ENCODE results near the gene CCND2.
"Not testable (repeated sequence)": the region's sequence is repeated elsewhere in the genome, so short reads cannot be mapped to it uniquely, and the experiment has no call there.

The CCND2 gene

DNA sequence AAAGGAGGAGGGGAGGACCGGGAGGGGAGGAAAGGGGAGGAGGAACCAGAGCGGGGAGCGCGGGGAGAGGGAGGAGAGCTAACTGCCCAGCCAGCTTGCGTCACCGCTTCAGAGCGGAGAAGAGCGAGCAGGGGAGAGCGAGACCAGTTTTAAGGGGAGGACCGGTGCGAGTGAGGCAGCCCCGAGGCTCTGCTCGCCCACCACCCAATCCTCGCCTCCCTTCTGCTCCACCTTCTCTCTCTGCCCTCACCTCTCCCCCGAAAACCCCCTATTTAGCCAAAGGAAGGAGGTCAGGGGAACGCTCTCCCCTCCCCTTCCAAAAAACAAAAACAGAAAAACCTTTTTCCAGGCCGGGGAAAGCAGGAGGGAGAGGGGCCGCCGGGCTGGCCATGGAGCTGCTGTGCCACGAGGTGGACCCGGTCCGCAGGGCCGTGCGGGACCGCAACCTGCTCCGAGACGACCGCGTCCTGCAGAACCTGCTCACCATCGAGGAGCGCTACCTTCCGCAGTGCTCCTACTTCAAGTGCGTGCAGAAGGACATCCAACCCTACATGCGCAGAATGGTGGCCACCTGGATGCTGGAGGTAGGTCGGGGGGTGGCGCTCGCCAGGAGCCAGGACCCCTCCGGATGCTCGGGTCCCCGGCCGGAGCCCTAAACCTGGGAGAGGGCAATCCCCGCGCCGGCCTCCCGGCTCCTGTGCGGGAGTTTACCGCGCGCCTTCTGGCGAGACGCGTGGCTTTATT lies at the start of gene CCND2:
Gene CCND2, plus strand, starts transcription at position 111 of the 744 bp plus-strand sequence. Its CDS starts 279 bp downstream, at position 390.
- peak; percentile 50 to 57 for DNase-seq (ENCODE audit: low read depth in 2 of 2)

DNA sequence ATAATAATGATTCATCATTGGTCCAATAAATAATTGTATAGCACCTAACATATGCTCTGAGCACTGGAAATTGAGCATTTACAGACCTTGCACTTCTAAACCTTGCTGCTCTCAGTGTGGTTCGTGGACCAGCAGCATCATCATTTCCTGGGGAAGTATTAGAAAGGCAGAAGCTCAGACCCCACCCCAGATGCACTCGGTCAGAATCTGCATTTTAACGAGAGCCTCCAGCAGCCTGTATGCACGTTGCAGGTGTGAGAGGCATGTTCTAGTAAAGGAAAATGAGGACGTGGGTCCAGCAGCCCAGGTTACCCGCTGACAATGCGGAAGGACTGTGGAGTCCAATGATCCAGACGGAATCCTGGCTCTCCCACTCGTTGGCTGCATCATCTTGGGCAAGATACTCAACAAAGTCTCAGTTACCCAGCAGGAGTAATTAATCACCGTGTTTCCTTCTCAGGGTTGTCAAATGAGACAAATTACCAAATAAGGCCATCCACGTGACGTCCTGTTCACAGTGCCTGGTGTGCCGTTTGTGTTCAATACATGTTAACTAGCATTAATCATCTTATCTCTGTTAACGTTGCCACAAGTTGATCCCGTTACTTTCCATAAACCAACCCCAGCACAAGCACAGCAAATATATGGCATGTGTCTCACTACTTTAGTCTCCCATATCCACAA lies 49.2 kb upstream of the CCND2 start:
- DNase-seq (ENCODE audit: low read depth in 2 of 2) = no peak

DNA sequence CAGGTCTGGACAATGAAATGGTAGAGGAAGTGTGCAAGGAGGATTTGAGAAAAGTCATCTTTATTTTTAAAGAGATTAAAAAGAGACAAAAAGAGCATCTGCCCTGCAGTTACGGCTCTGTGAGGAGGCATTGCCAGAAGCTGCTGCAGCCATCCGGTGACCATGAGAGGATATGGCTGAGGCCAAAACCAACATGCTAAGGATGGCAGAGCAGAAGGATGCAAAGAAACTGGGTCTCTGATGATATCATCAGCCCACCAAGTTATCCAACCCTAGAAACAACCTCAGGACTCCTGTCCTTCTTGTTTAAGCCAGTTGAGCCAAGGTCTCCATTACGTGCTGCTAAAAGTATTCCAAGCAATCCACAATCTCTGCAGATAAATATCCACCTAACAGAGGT lies 48.0 kb upstream of the CCND2 start:
- no peak for DNase-seq (ENCODE audit: low read depth in 2 of 2)

DNA sequence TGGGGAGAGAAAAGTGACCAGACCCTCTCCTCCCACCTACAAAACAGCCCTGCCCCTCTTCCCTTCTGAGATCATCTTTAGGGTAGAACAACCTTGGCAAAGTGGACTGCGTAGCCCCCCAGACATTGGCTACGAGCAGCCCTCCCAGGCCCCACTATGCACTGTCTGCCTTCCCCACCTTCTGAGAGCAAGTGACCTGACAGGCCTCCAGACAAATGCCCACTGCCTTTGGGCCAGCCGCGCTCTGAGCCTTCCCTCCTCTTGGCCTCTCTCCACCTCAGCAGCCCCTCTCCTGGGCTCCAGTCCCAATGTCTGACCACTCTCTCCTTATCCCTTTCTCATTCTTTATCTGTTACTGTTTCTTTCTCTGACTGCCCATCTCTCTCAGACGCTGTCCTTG lies 46.5 kb upstream of the CCND2 start:
- no peak for DNase-seq (ENCODE audit: low read depth in 2 of 2)

DNA sequence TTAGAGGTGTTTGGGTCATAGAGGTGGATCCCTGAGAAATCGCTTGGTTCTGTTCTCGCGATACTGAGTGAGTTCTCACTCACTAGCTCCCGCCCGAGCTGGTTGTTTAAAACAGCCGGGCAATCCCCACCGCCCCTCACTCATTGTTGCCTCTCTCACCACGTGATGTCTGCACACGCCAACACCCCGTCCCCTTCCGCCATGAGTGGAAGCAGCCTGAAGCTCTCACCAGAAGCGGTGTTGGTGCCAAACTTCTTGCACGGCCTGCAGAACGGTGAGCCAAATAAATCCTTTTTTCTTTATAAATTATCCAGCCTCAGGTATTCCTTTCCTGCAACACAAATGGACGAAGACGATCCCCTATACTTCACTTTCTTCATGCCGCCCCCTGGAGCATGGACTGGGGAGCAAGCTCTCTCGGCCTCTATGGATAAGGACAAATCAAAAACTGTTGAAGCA lies 45.4 kb upstream of the CCND2 start:
- DNase-seq (ENCODE audit: low read depth in 2 of 2) = no peak

DNA sequence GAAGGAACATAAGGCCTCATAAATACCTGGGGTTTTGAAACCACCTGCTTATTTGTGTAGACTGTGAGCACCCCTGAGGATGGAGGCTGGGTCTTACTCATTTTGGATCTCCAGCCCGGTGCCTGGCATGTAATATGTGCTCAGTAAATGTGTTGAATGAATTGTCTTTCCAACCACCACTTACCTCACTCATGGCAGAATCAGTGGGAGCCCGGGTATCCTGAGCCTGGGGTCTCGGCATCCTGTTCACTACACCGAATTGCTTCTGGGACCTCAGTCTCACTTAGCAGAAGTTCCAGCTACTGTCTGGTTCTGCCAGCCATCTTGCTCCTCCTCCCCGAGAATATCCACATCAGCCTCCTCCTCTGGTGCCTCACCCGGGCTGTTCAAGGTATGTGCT lies 43.0 kb upstream of the CCND2 start:
- no peak for DNase-seq (ENCODE audit: low read depth in 2 of 2)

DNA sequence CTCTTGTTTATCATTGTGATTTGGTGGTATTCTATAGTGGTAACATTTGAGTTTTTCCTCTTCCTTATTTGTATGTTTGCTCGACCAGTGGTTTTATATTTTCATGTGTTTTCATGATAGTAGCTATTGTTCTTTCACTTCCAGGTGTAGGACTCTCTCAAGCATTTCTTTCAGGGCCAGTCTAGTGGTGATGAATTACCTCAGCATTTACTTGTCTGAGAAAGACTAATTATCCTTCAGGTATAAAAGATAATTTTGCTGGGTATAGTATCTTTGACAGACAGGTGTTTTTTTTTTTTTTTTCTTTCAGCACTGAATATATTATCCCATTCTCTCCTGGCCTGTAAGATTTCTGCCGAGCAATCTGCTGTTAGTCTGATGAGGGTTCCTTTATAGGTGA lies 35.0 kb upstream of the CCND2 start:
- DNase-seq (ENCODE audit: low read depth in 2 of 2) = no peak

DNA sequence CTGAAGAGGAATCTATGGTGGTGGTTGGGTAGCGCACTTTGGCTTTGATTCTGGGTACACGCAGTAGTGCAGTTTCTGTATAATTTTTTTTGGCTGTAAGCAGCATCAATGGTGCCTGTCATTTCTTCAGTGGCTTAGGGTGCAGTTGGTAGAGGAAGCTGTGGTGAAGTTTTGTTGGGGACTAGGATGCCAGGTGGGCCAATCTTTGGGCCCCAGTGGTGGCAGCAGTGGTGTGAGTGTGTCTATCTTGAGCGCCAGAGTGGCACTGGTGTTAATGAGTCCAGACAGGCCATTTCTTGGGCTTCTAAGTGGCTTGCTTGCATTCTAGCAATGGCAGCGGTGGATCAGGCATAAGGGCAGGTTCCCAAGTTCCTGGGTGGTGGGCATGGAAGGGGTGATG lies 33.8 kb upstream of the CCND2 start:
- no peak for DNase-seq (ENCODE audit: low read depth in 2 of 2)

DNA sequence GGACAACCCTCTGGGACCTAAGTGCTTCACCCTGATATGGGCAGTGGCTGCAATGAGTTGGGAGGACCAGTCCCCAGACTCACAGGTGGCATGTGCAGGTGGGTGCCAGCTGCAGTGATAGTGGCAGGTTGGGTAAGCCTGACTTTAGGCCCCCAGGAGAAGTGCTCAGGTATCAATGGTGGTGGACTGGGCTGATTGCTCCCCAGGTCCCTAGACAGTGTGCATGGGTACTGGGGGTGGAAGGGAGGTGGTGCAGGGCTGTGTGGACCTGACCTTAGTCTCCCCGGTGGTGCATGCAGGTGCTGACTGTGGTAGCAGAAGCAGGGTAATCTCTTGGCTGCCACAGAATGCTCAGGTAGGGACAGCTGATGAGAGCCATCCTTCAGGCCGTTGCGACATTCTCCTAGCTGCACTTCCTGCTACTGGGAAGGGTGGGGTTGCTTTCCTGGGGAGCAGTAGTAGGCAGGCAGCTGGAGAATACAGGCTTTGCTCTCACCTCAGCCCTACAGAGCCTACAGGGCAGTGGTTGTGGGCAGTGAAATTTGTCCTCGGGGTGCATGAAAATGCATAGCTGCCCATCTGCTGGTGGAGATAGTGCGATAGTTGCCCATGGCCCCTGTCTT lies 33.3 kb upstream of the CCND2 start:
- no peak for DNase-seq (ENCODE audit: low read depth in 2 of 2)

DNA sequence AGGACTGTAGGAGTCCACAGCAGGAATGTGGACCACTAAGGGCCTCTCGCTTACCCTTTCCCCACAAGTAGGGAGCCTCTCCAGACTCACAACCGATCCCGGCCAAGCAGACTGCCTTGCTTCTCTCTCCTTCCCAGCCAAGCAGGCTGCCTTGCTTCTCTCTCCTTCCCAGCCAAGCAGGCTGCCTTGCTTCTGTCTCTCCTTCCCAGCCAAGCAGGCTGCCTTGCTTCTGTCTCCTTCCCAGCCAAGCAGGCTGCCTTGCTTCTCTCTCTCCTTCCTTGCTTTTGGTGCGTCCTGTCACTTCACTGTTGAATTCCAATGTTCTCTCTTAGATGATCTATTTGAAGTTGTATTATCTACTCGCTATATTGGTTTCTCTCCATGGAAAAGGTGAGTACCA lies 32.6 kb upstream of the CCND2 start:
- no peak for DNase-seq (ENCODE audit: low read depth in 2 of 2)

DNA sequence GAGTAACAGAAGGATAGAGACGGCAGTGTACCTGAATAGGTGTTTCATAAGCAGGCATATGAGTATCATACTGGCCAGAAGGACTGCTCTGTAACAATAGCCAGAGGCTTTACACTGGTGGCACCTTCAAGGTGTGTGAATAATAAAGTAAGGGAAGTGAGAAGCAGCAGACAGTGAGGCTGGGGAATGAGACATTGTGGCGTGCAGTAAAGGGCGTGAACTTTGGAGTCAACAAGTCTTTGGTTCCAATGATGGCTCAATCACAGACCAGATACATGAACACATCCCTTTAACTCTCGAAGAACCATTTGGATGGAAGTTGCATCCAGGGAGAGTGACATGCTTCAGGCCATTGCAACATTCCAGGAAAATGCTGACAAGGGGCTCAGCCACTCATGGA lies 32.0 kb upstream of the CCND2 start:
- no peak for DNase-seq (ENCODE audit: low read depth in 2 of 2)

DNA sequence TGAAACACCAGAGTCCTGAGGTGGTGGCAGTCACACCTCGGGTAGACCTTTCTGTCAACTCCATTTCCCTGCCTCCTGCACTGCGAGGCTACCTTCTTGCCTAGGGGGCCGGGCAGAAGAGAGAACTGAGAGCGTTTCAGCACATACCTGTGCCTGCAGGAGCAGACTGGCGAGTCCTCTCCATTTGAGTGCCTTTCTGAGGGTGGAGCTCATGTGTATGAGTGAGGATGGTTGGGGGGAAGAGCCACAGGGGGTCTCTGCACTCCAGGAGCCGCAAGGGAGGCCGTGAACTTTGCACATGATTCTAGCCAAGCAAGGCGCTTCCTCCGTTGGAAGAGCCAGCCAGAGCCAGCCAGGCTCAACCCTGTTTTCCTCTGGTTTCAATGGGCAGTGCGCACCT lies 31.0 kb upstream of the CCND2 start:
- DNase-seq (ENCODE audit: low read depth in 2 of 2) = no peak

DNA sequence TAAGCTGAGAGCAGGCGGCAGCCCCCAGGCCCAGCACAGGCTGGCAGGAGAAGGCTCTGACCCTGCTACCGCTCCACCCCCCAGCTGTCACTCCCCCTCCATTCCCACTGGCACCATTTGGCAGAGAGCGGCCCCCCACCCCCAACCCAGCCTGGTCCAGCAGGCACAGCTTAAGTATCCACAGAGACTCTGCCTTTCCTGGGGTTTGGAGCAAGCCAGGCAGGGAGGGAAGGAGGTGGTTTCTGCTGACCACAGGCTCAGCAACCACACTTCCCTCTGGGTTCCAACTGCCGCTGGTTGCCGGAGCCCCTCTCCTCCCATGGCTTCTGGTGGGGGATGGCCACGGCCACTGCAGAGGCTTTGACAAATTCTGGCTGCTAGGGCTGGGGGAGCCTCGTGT lies 30.5 kb upstream of the CCND2 start:
- DNase-seq (ENCODE audit: low read depth in 2 of 2) = no peak

DNA sequence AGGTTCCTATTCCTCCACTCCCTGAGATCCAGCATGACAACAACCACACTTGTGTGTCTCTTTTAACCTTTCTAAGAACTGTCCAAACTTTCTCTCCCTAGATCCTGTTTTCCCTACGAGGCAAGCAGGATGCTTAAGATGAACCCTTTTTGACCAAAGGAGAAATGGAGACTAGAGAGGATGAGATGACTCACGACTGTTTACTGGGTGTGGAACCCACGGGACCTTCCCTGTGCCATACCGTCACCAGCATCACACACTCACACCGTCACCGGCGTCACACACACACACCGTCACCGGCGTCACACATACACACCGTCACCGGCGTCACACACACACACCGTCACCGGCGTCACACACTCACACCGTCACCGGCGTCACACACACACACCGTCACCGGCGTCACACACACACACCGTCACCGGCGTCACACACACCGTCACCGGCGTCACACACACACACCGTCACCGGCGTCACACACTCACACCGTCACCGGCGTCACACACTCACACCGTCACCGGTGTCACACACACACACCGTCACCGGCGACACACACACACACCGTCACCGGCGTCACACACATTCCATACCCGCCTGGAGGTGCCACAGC lies 30.0 kb upstream of the CCND2 start:
- not testable (repeated sequence) for DNase-seq (ENCODE audit: low read depth in 2 of 2)

DNA sequence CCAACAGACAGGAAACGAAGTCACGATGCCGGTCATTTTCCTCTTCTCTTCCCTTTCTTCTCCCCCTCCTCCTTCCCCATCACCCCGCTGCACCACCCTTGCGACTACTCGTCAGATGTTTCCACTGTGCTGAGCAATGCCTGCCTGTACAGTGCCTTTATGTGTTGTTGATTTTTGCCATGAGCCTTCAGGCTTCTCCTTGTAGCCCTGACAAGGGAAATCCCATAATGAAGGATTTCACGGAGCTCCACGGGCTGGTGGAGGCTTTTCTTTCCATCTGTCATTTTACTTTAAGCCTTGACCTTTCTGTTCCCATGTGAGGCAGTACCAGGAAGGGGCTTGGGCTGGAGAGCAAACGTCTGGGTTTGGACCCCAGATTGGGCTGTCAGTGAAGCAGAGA lies 28.7 kb upstream of the CCND2 start:
- no peak for DNase-seq (ENCODE audit: low read depth in 2 of 2)

DNA sequence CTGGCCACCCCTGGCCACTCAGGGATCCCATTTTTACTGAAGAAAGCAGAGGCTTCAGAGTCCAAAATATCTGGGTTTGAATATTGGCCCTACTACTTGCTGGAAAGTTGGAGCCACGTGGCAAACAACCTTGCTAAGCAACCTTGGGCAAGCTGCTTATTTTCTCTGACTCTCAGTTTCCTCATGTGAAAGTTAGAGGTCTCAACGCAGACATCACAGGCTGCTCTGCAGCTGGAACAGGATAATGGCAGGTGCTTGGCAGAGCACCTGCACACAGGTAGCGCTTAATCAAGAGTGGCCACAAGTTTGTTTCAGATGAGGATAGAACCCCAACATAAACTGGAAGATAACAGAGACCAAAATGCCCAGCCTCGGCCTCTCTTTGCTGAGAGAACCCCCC lies 28.1 kb upstream of the CCND2 start:
- no peak for DNase-seq (ENCODE audit: low read depth in 2 of 2)

DNA sequence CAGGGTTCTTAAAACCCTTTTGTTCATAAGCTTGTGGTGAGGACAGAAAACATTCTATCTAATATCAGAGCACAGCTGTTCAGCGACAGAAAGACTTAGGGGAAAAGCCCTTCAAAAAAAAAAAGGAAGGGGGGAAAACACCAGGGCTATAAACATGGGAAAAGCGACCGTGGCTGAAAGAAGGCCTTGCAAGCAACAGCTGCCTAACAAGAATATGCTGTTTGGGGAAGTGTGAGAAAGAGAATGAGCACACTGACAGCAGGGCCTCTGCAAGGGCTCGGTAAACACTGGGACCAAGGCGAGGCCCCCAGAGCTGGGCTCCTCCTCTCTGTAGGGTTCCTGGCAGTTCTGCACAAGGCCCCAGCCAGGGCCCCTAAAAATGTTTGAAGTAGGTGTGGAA lies 27.4 kb upstream of the CCND2 start:
- DNase-seq (ENCODE audit: low read depth in 2 of 2) = no peak

DNA sequence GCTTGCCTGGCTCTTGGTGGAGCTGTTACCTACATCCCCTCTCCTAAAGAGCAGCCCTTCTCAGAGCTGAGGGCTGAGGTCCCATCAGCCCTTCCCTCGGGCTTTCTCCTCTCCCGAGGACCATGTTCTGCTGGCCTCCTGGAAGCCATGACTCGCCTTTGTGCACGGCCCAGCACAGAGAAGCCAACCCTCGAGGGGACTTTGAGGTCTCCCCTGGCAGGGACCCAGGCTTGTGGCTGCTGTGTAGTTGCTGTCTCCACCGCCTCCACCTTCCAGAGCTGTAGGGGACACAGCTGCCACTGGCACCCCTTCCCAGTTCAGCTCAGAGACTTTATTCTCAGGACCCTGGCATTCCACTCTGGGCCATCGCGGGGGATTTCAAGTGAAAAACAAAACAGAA lies 22.9 kb upstream of the CCND2 start:
- DNase-seq (ENCODE audit: low read depth in 2 of 2) = no peak

DNA sequence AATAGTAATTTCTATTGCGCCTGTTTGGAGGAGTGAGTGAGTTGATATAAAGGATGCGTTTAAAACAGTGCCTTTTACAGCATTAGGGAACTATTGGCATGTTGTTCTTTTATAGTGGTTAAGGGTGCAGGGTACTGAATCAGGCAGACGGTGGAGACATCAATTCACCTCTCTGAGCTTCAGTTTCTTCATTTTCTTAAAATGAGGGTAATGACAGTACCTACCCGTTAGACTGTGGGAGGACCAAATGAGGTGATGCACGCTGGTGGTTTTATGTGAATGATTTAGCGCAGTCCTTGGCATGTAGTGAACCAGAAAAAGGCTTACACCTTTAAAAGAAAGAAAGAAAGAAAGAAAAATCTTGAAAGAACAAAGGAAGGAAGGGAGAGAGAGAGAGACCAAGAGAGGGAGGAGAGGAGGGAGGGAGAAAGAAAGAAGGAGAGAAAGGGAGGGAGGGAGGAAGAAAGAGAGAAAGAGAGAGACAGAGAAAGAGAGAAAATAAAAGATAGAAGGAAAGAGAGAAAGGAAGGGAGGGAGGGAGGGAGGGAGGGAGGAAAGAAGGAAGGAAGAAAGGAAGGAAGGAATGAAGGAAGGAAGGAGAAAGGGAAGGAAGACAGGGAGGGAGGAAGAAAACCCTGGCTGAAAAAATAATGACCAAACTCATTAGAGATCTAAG lies 22.2 kb upstream of the CCND2 start:
- DNase-seq (ENCODE audit: low read depth in 2 of 2) = no peak

DNA sequence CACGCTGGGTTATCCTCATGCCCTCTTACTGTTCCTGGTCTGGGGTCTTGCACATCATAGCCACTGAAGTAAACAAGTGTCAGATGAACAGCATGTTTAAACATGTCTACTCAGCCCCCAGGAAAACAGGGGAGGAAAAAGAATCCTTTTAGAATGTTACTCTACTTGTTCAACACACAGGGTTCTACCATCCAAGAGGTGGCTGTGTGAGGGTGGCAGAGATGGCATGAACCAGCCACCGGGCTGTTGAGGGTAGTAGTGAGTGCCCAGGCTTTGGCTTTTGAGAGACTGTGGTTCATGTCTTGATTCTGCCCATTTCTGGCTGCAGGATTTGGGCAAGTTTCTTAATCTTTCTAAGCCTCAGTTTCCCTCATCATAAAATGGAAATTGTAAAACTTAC lies 21.6 kb upstream of the CCND2 start:
- no peak for DNase-seq (ENCODE audit: low read depth in 2 of 2)

DNA sequence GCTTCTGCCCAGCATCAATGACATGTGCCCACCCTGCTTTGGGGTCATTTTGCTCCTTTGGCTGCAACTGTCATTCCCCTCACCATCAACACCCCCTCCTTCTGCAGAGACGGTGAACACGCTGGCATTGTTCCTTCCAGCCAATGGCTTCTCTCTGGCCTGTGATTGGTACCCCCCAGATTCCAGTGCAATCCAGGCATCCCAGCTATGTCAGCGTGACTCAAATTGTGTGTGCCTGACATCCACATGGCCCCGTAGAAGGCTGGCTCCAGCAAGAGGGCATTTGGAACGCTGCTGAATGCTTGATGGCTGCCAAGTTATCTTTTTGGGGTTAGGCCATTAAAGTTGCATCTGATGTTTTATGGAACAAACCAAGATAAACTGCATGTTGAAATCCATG lies 21.0 kb upstream of the CCND2 start:
- no peak for DNase-seq (ENCODE audit: low read depth in 2 of 2)
